A549 treated with AZD2906 at 1 μM for 4 hours (cell line): ENCODE data around the gene NCLN. TPM values are rescaled to one million over a fixed set of nuclear protein-coding genes. Genes with fewer than 3 reads are reported as not detected.

ENCODE experiments used
- total RNA-seq: library from RNA; stranded (reverse); fragments of 200-300 nt; extraction: Qiagen RNA extraction; gene quantifications from 5 replicates; pipeline ENCODE4 v1.2.3, GENCODE V29; 2022

Gene NCLN, protein sequence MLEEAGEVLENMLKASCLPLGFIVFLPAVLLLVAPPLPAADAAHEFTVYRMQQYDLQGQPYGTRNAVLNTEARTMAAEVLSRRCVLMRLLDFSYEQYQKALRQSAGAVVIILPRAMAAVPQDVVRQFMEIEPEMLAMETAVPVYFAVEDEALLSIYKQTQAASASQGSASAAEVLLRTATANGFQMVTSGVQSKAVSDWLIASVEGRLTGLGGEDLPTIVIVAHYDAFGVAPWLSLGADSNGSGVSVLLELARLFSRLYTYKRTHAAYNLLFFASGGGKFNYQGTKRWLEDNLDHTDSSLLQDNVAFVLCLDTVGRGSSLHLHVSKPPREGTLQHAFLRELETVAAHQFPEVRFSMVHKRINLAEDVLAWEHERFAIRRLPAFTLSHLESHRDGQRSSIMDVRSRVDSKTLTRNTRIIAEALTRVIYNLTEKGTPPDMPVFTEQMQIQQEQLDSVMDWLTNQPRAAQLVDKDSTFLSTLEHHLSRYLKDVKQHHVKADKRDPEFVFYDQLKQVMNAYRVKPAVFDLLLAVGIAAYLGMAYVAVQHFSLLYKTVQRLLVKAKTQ
- total RNA-seq, result 57.8 to 84.1 TPM (median 76.6 TPM) in 5 replicates

DNA sequence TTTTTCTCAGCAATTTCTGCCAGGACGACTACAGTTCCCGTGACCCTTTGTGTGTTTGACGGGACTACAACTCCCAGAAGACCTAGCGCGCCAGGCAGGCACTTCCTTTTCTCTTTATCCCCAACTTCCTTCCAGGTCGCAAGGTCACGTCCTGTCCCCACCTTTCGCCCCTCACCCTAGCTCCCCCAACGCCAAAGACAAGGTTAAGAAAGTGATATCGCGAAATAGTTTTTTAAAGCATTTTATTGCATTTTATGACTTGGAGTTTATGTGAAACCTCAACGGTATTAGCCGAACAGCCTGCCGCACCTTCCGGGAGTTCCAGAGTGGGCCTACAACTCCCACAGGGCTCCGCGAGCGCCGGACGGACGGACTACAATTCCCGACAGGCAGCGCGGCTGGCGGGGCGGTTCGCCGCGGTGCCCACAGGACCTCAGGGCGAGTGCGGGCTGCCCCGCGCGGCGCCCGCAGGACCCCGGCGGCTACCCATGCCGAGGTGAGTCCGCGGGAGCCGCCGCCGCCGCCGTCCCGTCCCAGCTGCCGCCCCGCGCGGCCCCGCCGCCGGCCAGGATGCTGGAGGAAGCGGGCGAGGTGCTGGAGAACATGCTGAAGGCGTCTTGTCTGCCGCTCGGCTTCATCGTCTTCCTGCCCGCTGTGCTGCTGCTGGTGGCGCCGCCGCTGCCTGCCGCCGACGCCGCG, at the start of gene NCLN:
Gene NCLN (plus strand): TSS at position 470 of the 699 bp plus-strand sequence. CDS start 101 bp downstream, at position 571.

DNA sequence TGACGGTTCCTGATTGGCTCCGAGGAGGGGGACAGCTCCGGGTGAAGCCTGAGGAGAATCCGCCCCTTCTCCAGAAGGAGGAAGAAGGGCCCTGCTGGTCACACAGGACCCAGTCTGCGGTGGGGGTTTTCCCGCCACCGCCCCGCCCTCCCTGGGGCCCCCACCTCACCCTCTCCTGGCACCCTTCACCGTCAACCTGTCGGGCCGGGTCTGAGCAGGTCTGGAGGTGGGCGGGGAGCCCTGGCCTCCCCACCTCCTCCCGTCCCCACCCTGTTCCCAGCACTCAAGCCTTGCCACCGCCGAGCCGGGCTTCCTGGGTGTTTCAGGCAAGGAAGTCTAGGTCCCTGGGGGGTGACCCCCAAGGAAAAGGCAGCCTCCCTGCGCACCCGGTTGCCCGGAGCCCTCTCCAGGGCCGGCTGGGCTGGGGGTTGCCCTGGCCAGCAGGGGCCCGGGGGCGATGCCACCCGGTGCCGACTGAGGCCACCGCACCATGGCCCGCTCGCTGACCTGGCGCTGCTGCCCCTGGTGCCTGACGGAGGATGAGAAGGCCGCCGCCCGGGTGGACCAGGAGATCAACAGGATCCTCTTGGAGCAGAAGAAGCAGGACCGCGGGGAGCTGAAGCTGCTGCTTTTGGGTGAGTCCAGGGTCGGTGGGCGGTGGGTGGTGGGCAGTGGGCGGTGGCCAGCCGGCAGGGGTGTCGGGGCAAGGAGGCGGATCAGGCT, 49.6 kb upstream of the NCLN start, which contains the start of gene GNA15:
Gene GNA15 (plus strand): TSS at position 73 of the 723 bp plus-strand sequence. CDS start 418 bp downstream, at position 491.

DNA sequence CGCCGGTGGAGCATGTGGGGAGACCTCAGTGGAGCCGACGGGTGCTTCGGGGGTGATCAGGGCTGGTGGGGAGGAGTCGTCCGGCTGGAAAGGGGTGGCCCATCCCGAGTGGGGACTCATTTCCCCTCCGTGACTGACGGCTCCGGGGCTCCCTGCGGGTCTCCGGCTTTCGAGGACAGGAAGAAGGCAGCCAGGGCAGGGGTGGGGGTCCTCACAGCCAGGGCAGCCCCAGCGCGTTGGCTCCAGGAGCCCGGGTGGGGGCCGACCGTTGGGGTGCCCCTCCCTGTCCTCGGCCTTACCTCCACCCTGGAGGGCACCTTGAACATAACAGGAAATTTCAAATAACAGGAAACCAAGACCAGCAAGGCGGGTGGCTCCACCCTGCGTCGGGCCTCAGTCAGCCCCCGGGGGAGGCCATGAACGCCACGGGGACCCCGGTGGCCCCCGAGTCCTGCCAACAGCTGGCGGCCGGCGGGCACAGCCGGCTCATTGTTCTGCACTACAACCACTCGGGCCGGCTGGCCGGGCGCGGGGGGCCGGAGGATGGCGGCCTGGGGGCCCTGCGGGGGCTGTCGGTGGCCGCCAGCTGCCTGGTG, 7.3 kb upstream of the NCLN start, which contains the start of gene S1PR4:
Gene S1PR4 (plus strand): TSS at position 393 of the 596 bp plus-strand sequence. CDS start 24 bp downstream, at position 417.

DNA sequence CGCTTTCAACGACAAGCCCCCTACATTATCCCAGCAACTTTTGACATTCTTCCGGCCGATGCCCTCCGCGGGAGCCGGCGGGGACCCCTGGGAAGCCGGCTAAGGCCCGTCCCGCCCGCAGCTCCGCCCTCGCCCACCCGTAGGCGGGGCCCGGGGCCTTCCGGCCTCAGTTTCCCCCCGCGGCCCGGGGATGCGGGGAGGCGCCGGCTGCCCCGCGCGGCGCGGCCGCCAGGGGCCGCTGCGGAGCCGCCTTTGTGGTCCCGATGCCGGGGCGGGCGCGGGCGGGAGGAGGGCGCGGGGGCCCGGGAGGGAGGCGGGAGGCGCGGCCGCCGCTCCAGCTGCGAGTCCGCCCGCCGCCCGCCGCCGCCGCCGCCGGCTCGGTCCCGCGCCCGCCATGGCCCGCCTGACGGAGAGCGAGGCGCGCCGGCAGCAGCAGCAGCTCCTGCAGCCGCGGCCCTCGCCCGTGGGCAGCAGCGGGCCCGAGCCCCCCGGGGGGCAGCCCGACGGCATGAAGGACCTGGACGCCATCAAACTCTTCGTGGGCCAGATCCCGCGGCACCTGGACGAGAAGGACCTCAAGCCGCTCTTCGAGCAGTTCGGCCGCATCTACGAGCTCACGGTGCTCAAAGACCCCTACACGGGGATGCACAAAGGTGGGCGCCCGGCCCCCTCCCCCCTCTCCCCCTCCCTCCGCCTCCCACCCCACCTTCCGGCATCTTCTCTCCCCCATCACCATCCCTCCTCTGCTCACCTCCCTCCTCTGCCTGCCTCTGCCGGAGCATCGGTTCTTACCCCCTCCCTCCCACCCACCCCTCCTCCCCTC, 38.8 kb downstream of the NCLN start, which contains the start of gene CELF5:
Gene CELF5 (plus strand): TSS at position 316 of the 823 bp plus-strand sequence. CDS start 79 bp downstream, at position 395.

Other genes with a start within 250 kb of the NCLN start
- 1.4 to 2.0 TPM (median 1.6 TPM) in 5 replicates for gene ZNF77, start 241.0 kb upstream of the NCLN start, total RNA-seq
- gene TLE6, start 208.4 kb upstream of the NCLN start, total RNA-seq, result 4.7 to 6.8 TPM (median 5.3 TPM) in 5 replicates
- 2.5 to 3.8 TPM (median 3.0 TPM) in 5 replicates for gene TLE2, start 156.7 kb upstream of the NCLN start, total RNA-seq
- gene TLE5, start 123.4 kb upstream of the NCLN start, total RNA-seq, result 194 to 285 TPM (median 274 TPM) in 5 replicates
- gene GNA11, start 91.6 kb upstream of the NCLN start, total RNA-seq, result 31.8 to 34.2 TPM (median 32.4 TPM) in 5 replicates
- 0.05 to 0.14 TPM (median 0.07 TPM) in 5 replicates for gene GNA15, start 49.9 kb upstream of the NCLN start, total RNA-seq
- 0.10 to 0.22 TPM (median 0.14 TPM) in 5 replicates for gene S1PR4, start 7.2 kb upstream of the NCLN start, total RNA-seq
- 0.29 to 0.66 TPM (median 0.46 TPM) in 5 replicates for gene CELF5, start 38.7 kb downstream of the NCLN start, total RNA-seq
- 43.6 to 51.5 TPM (median 46.7 TPM) in 5 replicates for gene NFIC, start 180.7 kb downstream of the NCLN start, total RNA-seq